SK-N-SH (cell line): Measurements from ENCODE around the gene RBBP5. TPM values are rescaled to one million over a fixed set of nuclear protein-coding genes. Genes with fewer than 3 reads are reported as not detected.

Experiments
- CTCF ChIA-PET: fragments of 300-600, 350-600 bp; formaldehyde crosslinking; extraction: SDS; loops from one replicate; lab custom pipeline; 2021; lab: Yijun Ruan, JAX
- POLR2A ChIA-PET: fragments of 350-600 bp; sonication (Branson Sonifier 250); formaldehyde crosslinking; extraction: SDS; loops from one replicate; lab custom pipeline; 2020; ENCODE audit warnings: antibody characterized with exemption, inconsistent platforms; lab: Yijun Ruan, JAX
- DNase-seq: peaks from one replicate; pipeline ENCODE4 v3.0.0; 2012
- H2AFZ ChIP-seq: fragments of 200-600 bp; sonication (generic); 2 replicates; pipeline ENCODE4 v1.8.1; 2016; ENCODE audit warnings: antibody characterized with exemption, mild to moderate bottlenecking, low read depth
- H3F3A ChIP-seq: fragments of 200-600 bp; sonication (generic); replicated peaks from 2 replicates; pipeline ENCODE3; 2016; ENCODE audit warnings: antibody characterized with exemption, mild to moderate bottlenecking; ENCODE audit not compliant: insufficient read depth
- H3K27ac ChIP-seq, 2 experiments: fragments of 200-500 bp in 1 of 2; fragments of 200-600 bp in 1 of 2; sonication (Bioruptor generic) in 1 of 2; sonication (generic), shearing (Covaris generic) in 1 of 2; 2 replicates each; pipeline versions ENCODE4 v1.5.1 to v1.6.1; 2014 to 2016; ENCODE audit warnings: low read depth in 2 of 2, inconsistent platforms in 1 of 2, low read length in 1 of 2, mild to moderate bottlenecking in 1 of 2, mixed read lengths in 1 of 2
- H3K27me3 ChIP-seq: fragments of 200-600 bp; sonication (generic), shearing (Covaris generic); 2 replicates; pipeline ENCODE4 v1.6.1; 2016; ENCODE audit warnings: mixed run types; ENCODE audit not compliant: insufficient read depth
- H3K36me3 ChIP-seq, 2 experiments: fragments of 200-500 bp in 1 of 2; fragments of 200-600 bp in 1 of 2; sonication (Bioruptor generic) in 1 of 2; sonication (generic) in 1 of 2; replicated peaks in 1 of 2; 2 replicates each; pipeline versions ENCODE3 to v1.5.1; 2014 to 2016; ENCODE audit warnings: low read length in 1 of 2, mild to moderate bottlenecking in 1 of 2; ENCODE audit not compliant: insufficient read depth in 2 of 2, control insufficient read depth in 1 of 2
- H3K4me1 ChIP-seq, 2 experiments: fragments of 200-500 bp in 1 of 2; fragments of 200-600 bp in 1 of 2; sonication (Bioruptor generic) in 1 of 2; sonication (generic), shearing (Covaris generic) in 1 of 2; 2 replicates each; pipeline versions ENCODE4 v1.5.1 to v1.6.1; 2014 to 2016; ENCODE audit warnings: low read depth in 1 of 2, low read length in 1 of 2, mixed run types in 1 of 2; ENCODE audit not compliant: insufficient read depth in 2 of 2, control insufficient read depth in 1 of 2
- H3K4me2 ChIP-seq: fragments of 200-600 bp; sonication (generic), shearing (Covaris generic); 2 replicates; pipeline ENCODE4 v1.6.1; 2017; ENCODE audit warnings: mixed run types
- H3K4me3 ChIP-seq, 2 experiments: fragments of 200-500 bp in 1 of 2; fragments of 200-600 bp in 1 of 2; sonication (Bioruptor generic) in 1 of 2; sonication (generic), shearing (Covaris generic) in 1 of 2; 2 replicates each; pipeline versions ENCODE4 v1.5.1 to v1.8.1; 2014 to 2016; ENCODE audit warnings: low read depth in 2 of 2, inconsistent platforms in 1 of 2, low read length in 1 of 2, mild to moderate bottlenecking in 1 of 2, mixed read lengths in 1 of 2, moderate library complexity in 1 of 2
- H3K79me2 ChIP-seq: fragments of 200-600 bp; sonication (generic); 2 replicates; pipeline ENCODE4 v1.8.1; 2017; ENCODE audit warnings: mild to moderate bottlenecking; ENCODE audit not compliant: insufficient read depth
- H3K9ac ChIP-seq: fragments of 200-600 bp; sonication (generic); 2 replicates; pipeline ENCODE4 v1.6.1; 2017; ENCODE audit warnings: mixed run types
- H3K9me2 ChIP-seq: fragments of 200-600 bp; sonication (generic); 2 replicates; pipeline ENCODE4 v1.6.1; 2017; ENCODE audit warnings: mixed run types
- H3K9me3 ChIP-seq: fragments of 200-600 bp; sonication (generic); 2 replicates; pipeline ENCODE4 v1.6.1; 2017; ENCODE audit warnings: mixed run types, mild to moderate bottlenecking, moderate library complexity
- H4K20me1 ChIP-seq: fragments of 200-600 bp; sonication (generic); 2 replicates; pipeline ENCODE4 v1.6.1; 2017; ENCODE audit warnings: mild to moderate bottlenecking, mixed run types; ENCODE audit not compliant: insufficient read depth
- CHD2 ChIP-seq: fragments of 150-350 bp; IDR thresholded peaks from 2 replicates; pipeline ENCODE4 v1.6.1; 2018; ENCODE audit warnings: low read length; ENCODE audit not compliant: partially characterized antibody
- EP300 ChIP-seq, 2 experiments: IDR thresholded peaks; 2 replicates each; pipeline versions ENCODE4 v1.4.0 to v1.6.1; 2012; ENCODE audit warnings: borderline replicate concordance in 1 of 2, low read depth in 1 of 2, low read length in 1 of 2
- EZH2phosphoT487 ChIP-seq: fragments of 200-600 bp; sonication (generic); IDR thresholded peaks from 2 replicates; pipeline ENCODE4 v1.6.1; 2017; ENCODE audit warnings: low read depth, mixed run types, mild to moderate bottlenecking, antibody characterized with exemption, moderate library complexity, borderline replicate concordance
- FOXJ3 ChIP-seq: sonication (generic); formaldehyde crosslinking; IDR thresholded peaks from 2 replicates; pipeline ENCODE4 v1.5.1; 2020; ENCODE audit warnings: mild to moderate bottlenecking, missing genetic modification reagents
- GABPA ChIP-seq: IDR thresholded peaks from 2 replicates; pipeline ENCODE4 v1.4.0; 2012; ENCODE audit warnings: low read depth, mild to moderate bottlenecking
- GATA2 ChIP-seq: sonication (generic); formaldehyde crosslinking; IDR thresholded peaks from 2 replicates; pipeline ENCODE4 v1.5.0; 2020; ENCODE audit warnings: mild to moderate bottlenecking, missing genetic modification reagents
- JUND ChIP-seq: IDR thresholded peaks from 2 replicates; pipeline ENCODE4 v1.4.0; 2012
- MXI1 ChIP-seq: IDR thresholded peaks from 2 replicates; pipeline ENCODE4 v1.6.1; 2012; ENCODE audit warnings: mild to moderate bottlenecking, low read depth, low read length, improper control_type of control experiment
- NRF1 ChIP-seq: IDR thresholded peaks from 2 replicates; pipeline ENCODE4 v1.6.1; 2012; ENCODE audit warnings: low read depth, mild to moderate bottlenecking, low read length
- PBX3 ChIP-seq: IDR thresholded peaks from 2 replicates; pipeline ENCODE4; 2012
- RAD21 ChIP-seq: IDR thresholded peaks from 2 replicates; pipeline ENCODE4 v1.6.1; 2012; ENCODE audit warnings: mild to moderate bottlenecking, low read length
- RCOR1 ChIP-seq: fragments of 150-350 bp; IDR thresholded peaks from 2 replicates; pipeline ENCODE4 v1.6.1; 2017; ENCODE audit warnings: antibody characterized with exemption, low read length
- RXRA ChIP-seq: IDR thresholded peaks from 2 replicates; pipeline ENCODE4 v1.4.0; 2012; ENCODE audit warnings: low read depth, mild to moderate bottlenecking, borderline replicate concordance
- SMC3 ChIP-seq: IDR thresholded peaks from 2 replicates; pipeline ENCODE4 v1.6.1; 2012; ENCODE audit warnings: low read depth, low read length, improper control_type of control experiment
- TAF1 ChIP-seq: IDR thresholded peaks from 2 replicates; pipeline ENCODE4 v1.6.1; 2012; ENCODE audit warnings: low read depth, mild to moderate bottlenecking, low read length, moderate library complexity, borderline replicate concordance
- TEAD4 ChIP-seq: IDR thresholded peaks from 2 replicates; pipeline ENCODE4 v1.4.0; 2012; ENCODE audit warnings: mild to moderate bottlenecking, borderline replicate concordance; ENCODE audit not compliant: insufficient read depth
- YY1 ChIP-seq: IDR thresholded peaks from 2 replicates; pipeline ENCODE4 v1.4.0; 2012; ENCODE audit warnings: low read depth, mild to moderate bottlenecking
- WGBS: methylation state at CpG from one replicate; pipeline ENCODE4 v1.1.6; 2017; ENCODE audit warnings: low lambda C conversion rate; 5-methylcytosine and 5-hydroxymethylcytosine counted together
- polyA plus RNA-seq, 3 experiments: library from polyadenylated mRNA; depleted of rRNA; stranded (reverse); fragments of >200 nt; gene quantifications; 2 replicates each; pipeline ENCODE4 v1.2.3, GENCODE V29; 2012
- TF ChIP-seq, protein P1 (sequence below): fragments of 150-350 bp; IDR thresholded peaks from 2 replicates; pipeline ENCODE4 v1.6.1; 2017; ENCODE audit warnings: antibody characterized with exemption, low read length, low read depth, borderline replicate concordance
- TF ChIP-seq, protein P2 (sequence below): fragments of 150-350 bp; IDR thresholded peaks from 2 replicates; pipeline ENCODE4 v1.6.1; 2016; ENCODE audit warnings: mild to moderate bottlenecking, low read depth, low read length

The RBBP5 gene
- polyA plus RNA-seq, 1 of the 3 experiments (the other 2 are of a cell fraction): 5.7 TPM

GRCh38 chr1:205076245-205076761, 45.5 kb downstream of the RBBP5 start:
- Histone ChIP-seq H4K20me1 (no peaks in the 10 kb centered on the region), H3K79me2 (no peaks in the 10 kb centered on the region), H3K4me3 (peak overlapping the region in 1 of 2 experiments; percentile 1; a peak in 1 of 4 replicates), H3K9me3 (no peaks in the 10 kb centered on the region), H3K4me1 (no peaks in the 10 kb centered on the region; a peak in 1 of 4 replicates), H3K4me2 (no peak overlapping the region), H3K36me3 (peaks cover 0 to 6% of the 10 kb centered on the region in 2 experiments), H3K27me3 (no peaks in the 10 kb centered on the region), H2AFZ (no peak overlapping the region), H3K9ac (no peak overlapping the region), H3F3A (peaks cover 3% of the 10 kb centered on the region), H3K27ac (no peak overlapping the region), H3K9me2 (no peaks in the 10 kb centered on the region)
- POLR2A ChIA-PET: no interaction called here
- CTCF ChIA-PET: interaction anchor here (1.0 to 6.2 kb wide), 4 partner anchors 9 to 269 kb away, joined by 3 to 58 read pairs (median 25); no protein-coding TSS in a partner anchor
- DNase-seq: no peak
- TF ChIP-seq RAD21 (no peak), RXRA (no peak), CHD2 (no peak), TAF1 (no peak), JUND (no peak), EP300 (IDR thresholded peaks at IDR 0.05; ENCODE audit: borderline replicate concordance in 1 of 2, low read depth in 1 of 2, low read length in 1 of 2) (no peak), SMC3 (no peak), PBX3 (no peak), FOXJ3 (CRISPR knock-in tag) (no peak), EZH2phosphoT487 (no peak), NRF1 (no peak), RCOR1 (no peak), YY1 (no peak), MXI1 (no peak), GABPA (no peak), TEAD4 (no peak), GATA2 (CRISPR knock-in tag) (no peak)
- TF ChIP-seq, protein P1, sequence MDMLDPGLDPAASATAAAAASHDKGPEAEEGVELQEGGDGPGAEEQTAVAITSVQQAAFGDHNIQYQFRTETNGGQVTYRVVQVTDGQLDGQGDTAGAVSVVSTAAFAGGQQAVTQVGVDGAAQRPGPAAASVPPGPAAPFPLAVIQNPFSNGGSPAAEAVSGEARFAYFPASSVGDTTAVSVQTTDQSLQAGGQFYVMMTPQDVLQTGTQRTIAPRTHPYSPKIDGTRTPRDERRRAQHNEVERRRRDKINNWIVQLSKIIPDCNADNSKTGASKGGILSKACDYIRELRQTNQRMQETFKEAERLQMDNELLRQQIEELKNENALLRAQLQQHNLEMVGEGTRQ: no peak
- TF ChIP-seq, protein P2, sequence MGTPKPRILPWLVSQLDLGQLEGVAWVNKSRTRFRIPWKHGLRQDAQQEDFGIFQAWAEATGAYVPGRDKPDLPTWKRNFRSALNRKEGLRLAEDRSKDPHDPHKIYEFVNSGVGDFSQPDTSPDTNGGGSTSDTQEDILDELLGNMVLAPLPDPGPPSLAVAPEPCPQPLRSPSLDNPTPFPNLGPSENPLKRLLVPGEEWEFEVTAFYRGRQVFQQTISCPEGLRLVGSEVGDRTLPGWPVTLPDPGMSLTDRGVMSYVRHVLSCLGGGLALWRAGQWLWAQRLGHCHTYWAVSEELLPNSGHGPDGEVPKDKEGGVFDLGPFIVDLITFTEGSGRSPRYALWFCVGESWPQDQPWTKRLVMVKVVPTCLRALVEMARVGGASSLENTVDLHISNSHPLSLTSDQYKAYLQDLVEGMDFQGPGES: no peak
- 69% methylated on average over 4 of the region's 4 CpGs for WGBS
